HG03457 (cell line): ENCODE data around the gene CBX8.

ENCODE experiments used
- ATAC-seq: cut with Tn5 transposase; IDR thresholded peaks from one replicate; pipeline ENCODE4 v1.9.1; 2021; ENCODE audit warnings: moderate number of reproducible peaks; ENCODE audit not compliant: unreplicated experiment

The CBX8 gene

DNA sequence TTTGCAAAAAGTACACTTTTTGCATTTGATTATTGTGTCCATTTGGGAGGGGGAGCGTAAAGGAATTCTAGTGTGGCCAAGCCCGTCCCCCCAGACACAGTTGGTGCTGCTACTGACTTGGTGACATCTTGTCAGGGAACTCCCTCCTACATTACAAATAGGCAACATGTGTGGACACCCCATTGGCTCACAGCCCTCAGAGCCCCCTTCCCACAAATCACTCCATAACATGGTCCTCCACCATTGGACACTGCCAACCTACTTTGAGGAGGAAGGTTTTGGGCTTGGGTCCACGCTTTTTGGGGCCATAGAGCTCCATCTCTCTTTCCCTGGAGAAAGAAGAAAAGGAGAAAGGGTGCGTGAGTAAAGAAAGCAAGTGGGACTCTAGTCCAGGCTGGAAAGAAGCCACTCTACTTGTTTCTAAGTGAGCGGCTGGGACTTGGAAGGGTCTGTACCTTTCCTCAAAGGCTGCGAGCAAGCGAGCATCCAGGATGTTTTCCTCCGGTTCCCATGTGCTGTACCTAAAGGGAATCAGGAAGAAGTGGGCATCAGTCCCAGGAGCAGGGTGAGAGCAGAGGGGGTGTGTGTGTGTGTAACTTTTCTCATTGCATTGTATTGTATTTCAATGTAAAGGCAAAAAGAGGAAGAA is 958 bp downstream of the CBX8 start:
- no peak for ATAC-seq

DNA sequence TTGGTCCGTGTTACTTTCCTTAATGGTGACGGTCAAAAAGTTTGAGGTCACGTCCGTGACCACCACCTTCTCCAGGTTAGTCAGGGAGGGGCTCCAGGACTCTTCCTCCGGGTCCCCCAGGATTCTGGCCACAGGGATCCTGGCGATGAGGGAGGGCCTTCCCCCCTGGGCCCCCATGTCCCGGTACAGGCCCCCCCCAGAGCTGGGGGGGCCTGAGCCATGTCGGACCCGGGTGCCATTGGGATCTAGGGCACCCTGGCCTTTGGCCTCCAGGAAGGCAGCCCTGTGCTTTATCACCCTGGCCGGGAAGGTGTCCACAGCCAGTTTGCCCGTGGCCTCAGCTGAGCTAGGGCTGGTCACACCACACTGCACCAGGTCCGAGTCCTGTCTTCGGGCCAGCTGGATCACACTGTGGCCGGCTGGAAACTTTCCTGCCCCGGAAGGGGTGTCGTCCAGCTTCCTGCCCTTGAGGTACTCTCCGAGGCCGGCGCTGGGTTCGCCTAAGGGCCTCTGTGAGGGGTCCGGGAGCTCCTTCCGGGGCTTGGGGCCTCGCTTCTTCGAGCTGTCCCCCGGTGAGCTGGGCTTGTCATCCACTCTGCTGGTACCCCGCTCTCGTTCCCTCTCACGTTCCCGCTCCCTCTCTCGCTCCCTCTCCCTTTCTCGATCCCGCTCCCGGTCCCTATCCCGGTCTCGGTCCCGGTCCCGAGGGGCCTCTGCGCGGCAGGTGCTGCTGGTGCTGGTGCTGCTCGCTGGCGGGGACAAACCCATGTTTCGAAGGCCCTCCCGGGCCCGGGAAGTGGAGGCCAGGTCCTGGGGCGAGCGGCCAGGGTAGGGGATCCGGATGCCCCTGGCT is 2.0 kb downstream of the CBX8 start:
- ATAC-seq = no peak

DNA sequence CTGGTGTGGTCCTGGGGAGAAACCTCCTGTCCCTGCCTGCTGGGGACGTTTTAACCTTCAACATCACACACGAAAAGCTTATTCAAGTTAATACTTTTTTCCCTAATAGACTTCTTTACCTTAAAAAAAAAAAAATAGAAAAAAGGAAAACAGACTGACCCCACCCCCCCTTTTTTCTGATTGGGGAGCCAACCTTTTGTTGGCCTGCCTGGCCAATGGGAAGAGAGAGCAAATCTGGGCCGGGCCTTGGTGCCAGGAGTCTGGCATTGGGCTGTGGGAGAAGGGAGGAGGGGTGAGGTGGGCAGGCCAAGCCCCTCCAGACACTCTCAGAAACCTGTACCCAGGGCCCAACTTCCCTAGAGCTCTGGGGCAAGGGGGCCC is 3.0 kb downstream of the CBX8 start:
- no peak for ATAC-seq

DNA sequence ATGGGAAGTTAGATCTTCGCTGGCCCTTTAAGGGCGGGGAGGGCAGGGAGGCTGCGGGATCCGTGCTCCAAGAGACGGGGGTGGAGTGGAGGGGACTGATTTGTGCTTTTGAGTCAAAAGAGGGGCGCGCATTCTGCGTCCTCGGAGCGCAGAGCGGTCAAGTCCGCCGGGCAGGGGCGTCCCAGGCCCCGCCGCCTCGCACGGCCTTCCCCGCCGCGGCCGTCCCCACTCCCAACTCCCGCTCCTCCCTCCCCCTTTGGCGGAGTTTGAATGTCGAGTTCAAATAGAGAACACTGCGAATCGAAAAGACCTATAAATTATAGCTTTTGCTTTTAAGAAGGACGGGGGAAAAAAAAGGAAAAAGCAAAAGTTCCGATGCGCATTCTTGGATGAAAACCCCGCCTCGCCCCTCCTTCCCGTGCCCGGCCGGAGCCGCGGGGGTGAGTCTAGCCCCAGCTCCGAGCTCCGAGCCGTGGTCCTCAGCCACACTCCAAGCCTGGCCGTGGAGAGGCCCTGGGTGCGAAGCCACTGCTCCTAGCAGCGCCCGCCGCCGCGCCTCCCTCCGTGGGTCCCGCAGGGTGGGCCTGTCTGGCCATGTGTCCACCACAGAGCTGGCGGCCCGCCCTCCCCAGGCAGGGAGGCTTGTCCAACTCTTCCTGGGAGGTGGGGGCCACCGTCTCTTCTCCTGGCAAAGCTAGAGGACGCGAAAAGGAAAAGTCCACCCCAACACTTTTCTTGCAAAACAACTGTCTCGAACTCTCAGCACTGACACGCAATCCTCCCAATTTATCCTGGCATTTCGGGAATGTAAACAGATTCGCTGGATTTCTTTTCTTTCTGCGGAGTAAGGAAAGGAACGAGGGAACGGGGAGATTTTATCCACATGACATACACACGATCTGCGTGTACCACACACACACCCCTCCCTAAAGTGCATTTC is 3.6 kb downstream of the CBX8 start:
- ATAC-seq = no peak

DNA sequence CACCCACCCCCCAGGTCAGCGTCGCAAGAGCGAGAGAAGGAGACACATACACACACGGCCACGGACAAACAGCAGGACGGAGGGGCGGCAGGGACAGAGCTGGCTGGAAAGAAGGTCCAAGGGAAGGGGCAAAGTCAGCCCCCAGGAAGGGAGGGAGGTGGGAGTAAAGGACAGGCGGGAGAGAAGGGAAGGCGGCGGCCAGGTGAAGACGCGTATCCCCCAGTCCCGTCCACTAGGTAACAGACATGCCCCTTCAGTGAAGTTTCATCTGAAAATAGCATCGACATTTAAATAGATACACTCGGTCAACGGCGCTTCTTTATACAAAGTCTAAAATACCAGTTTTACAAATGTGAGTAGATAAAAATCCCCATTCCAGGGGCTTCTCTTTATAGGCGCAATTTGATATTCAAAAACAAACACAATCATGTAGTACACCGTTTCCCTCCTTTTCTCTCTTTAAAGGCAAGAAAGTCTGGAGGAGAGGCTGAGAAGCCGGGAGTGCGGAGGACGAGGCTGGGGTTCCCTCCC is 4.5 kb downstream of the CBX8 start:
- no peak for ATAC-seq

DNA sequence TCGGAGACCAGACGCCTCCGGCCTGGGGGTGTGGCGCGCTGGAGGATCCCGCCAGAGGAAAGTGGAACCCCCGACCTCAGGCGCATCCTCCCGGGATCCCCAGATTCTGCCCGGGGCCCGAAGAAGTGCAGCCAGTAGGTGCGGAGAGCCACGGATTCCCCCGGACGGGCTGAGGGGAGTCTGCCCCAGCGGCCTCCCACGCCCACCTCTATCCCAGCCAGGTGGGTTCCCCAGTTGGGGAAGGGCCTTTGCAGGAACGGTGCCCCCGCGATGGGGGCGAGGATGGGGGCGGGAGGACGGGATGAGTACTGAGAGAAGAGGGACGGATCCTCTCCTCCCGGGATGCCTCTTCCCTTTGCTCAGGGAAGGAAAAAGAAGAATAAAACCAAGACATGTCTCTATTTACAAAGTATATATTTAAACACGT is 5.1 kb downstream of the CBX8 start:
- no peak for ATAC-seq

DNA sequence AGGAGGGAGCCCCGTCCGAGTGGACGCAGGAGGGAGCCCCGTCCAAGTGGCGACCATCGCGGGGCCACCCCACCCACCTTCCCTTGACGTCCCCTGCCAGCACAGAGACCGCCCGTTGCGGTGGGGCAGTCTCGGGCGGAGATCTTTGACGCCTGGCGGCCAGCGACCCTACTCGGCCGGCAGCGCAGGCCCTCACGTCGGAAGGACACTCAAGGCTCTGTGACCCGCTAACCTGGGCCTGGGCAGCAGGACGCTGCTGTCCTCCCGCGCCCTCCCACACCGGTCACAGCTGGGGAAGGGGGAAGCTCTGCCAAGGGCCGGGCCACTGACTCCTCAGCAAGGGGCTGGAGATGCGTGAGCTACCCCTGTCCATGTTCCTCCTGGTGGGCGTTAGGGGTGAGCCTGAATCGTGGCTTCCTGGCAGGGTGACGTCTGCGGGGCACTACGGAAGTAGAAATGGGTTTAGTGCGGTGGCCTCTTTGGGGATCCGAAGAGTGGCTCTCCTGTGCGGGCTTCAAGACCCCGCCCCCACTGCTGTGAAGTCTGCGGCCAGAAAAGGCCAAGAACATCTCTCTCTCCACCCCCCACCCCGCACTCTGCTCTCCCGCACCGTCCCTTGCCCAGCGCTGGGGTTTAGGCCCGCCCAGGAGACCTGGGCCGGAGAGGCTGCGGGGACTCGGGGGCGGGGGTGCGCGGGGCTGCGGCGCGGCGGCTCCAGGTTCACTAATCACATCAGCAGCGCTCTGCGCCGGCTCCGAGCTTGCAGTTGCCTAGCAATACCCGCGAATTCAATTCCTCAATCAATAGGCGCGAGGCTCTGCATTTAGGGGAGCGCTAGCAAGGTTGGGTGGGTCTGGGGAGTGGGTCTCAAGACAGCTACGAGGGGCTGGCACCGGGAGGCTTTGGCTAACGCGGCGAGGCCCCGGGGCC is 5.8 kb downstream of the CBX8 start:
- ATAC-seq = no peak

DNA sequence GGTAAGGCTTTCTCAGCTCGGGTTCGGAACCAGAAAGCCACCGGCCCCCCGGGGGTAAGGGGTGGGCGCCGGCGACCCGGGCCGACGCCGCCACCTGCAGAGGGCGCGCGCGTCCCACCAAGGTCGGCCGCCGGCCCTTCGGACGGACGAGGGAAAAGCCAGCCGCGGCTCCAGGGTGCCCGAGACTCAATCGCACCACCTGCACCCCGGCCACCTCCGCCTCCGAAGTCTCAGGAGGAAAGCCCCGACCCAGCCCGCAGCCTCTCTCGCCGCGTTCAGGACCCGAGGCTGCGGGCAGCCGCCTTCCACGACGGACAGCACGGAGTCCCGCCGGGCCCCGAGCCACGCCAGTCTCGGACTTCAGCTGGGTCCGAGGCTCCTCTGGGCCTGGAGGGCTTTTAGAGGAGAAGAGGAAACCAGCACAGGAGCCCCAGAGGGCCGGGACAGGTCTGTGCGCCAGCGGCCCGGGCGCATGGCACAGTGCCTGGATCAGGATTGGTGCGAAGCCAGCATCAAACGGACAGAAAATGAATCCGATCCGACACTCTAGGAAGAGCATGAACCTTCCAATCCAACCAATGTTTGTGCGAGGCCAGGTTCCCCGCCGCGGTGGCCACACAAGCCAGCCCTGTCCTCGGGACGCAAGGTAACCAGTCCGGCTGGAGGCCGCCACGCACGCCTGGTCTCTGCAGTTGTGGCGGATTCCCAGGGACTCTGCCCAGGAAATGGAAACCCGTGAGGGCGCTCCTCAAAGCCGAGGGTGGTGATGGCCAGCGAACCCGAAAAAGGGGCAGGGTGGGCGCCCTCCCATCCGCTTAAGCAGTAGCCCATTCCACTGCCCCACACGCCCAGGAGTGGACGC is 6.7 kb downstream of the CBX8 start:
- no peak for ATAC-seq

DNA sequence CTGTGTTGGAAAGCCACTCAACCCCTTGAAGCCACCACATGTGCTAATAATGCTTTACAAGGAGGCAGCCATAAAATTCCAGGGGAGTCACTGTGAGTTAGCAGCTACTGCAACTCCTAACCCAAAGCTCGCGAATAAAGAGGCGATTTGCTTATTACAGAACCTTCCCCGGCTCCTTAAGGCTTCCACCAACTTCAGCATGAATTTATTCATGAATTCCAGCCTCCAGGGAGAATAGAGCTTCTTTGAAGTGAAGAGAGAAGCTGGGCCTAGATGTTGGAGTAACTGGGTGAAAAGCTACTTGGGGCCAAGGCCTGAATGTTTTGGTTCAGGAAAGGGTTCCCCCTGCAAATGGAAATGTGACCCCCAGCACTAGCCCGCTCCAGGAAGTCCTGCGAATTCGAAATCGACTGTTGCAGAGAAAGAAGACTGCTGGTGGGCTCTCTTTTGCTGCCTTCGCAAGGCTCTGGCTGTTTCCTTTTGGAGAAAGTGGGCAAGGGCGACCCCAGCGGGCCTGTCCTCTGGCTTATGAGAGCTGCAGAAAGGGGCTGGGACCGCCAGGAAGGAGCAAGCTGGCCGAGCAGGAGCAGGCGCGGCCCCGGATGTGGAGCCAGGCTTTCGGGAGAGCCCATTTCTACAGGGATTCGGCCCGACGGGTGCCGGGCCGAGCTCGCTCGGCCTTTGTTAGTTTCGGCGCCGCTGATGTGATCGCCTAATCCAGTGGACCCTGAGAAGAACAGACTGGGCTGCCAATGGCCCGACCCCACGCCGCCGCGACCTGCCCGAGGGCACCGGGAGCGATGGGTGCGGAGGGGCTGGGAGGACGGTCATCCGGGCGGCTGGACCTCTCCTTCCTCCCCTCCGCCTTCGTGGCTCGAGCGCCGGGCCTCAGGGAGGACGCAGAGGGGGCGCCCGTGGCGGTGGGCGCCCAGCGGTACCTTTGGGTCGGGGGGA is 7.6 kb downstream of the CBX8 start:
- ATAC-seq = no peak

DNA sequence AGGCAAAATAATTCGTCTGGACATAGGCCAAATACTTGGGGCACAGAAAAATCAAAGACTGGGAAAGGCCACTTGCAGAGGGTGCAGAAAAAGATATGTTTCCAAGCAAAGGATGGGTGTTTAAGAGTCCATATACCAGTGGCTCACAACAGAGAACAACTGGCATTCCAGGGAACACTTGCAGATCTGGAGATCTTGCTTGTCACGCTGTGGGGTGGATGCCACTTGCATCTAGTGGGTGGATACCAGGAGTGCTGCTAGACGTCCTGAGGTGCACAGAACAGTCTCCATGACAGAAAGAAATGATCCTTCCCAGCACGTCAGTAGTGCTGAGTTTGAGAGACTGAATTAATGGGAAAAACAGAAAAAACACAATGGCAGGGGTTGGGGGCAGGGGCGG is 8.4 kb downstream of the CBX8 start:
- ATAC-seq = no peak

DNA sequence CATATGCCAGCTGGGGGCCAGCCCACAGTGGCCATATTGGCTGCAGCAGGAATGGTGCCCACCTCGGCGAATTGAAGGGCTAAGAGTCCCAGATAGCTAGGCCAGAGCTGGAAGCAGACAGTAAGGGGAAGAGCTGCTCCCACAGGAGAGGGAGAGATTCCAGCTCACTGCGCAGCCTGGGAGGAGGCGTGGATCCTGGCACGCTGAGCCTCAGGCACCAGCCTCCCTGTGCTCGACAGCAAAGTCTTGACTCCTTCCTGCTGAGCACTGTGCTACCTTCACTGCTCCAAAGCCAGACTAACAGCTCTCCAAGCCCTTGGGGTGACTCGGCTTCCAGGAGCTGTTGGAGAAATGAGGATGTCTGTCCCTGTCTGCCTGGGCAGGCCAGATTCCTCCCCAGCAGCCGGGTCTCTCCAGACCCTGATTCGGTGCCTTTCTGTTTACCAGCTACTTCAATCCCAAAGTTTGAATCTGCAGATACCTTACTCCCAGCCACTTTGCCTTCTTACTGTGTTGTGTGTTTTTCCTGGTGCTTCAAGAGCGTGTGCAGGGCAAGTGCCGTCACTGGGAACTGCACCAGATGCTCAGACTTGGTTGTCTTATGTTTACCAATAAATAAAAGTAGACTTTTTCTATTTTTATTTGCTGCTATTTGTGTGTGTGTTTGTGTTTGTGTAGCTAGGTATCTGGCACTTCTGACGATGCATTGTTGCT is 9.8 kb downstream of the CBX8 start:
- no peak for ATAC-seq

DNA sequence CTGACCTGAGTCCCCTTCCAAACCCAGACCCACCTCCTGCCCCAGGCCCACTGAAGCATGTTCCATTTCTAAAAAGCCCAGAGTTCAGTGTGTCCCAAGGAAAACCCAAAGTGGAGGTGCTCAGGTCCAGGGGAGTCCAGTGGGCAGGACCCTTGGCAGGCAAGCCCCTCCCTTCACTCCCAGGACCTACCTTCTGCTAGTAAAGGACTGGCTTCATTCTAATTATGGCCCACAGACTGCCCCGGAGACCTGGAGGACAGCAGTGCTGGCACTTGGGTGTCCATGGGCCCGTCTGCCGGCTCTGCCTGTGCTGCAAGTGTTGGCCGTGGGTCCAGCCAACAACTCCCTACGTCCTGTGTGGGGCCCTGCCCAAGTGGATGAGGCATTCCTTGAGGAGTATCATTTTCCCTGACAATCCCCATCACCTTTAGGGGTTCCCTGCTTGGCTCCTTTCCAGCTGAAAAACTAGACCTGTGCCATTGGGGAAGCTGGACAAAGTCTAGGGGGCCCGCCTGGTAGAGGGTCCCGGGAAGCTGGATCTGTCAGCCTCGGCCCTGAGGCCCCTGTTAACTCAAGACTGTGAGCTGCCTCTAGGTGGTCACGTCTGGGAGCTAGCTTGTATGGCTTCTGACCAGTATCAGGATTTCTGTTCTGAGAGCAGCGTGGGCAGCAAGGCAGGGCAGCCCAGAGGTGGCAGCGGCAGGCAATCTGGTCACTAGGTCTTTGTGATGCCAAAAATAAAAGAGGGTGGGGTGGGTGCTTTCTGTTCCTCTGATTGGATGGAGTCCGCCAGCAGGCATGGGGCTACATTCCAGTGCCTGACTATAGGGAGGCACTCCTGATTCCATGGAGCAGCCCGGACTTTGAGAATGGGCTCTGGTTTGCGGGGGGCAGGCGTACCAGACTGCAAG is 10.7 kb downstream of the CBX8 start:
- ATAC-seq = no peak

DNA sequence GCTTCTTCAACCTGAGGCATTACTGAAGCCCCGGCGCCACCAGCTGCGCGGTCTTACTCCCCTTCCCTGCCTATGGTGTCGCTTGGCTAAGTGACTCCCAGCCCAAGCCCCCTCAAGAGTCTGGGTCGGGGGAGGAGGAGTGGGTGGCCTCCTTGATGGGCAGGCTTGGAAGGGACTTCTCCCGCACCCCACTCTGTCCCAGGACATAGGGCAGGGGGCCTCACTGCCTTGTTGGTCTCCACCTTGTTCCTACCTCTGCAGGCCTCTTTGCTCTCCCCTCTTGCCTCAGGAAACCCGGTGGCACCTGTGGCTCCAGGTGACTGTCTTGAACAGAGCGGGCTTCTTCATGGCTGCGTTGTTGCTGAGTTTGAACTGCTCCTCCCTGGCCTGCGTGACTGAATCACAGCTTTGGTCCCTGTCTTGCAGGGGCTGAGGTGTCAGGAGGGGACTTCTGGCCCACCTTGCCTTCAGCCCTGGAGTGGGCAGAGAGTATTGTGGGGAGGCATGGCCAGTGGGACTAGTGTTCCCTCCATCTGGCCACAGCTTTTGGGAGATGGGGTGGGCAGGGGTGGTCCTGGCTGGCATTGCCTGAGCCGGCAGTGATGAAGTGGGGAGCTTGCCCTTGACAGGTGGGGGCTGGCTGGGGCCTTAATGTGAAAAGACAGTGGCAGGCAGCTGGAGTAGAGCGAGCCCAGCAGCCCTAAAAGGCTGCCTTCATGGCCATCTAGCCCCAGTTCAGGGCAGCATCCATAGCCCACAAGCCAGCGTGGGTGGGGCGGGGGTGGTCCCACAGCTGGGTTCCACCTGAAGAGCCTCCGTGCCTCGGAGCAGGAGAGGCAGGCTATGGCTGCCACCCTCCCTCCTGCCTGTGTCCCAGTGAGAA is 11.6 kb downstream of the CBX8 start:
- no peak for ATAC-seq

DNA sequence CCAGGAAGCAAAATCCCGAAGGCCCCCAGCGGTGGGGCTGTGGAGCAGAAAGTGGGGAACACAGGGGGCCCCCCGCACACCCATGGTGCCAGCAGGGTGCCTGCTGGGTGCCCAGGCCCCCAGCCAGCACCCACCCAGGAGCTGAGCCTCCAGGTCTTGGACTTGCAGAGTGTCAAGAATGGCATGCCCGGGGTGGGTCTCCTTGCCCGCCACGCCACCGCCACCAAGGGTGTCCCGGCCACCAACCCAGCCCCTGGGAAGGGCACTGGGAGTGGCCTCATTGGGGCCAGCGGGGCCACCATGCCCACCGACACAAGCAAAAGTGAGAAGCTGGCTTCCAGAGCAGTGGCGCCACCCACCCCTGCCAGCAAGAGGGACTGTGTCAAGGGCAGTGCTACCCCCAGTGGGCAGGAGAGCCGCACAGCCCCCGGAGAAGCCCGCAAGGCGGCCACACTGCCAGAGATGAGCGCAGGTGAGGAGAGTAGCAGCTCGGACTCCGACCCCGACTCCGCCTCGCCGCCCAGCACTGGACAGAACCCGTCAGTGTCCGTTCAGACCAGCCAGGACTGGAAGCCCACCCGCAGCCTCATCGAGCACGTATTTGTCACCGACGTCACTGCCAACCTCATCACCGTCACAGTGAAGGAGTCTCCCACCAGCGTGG is 12.4 kb downstream of the CBX8 start:
- no peak for ATAC-seq

DNA sequence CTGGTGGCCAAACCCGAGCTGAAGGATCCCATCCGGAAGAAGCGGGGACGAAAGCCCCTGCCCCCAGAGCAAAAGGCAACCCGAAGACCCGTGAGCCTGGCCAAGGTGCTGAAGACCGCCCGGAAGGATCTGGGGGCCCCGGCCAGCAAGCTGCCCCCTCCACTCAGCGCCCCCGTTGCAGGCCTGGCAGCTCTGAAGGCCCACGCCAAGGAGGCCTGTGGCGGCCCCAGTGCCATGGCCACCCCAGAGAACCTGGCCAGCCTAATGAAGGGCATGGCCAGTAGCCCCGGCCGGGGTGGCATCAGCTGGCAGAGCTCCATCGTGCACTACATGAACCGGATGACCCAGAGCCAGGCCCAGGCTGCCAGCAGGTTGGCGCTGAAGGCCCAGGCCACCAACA is 13.0 kb downstream of the CBX8 start:
- no peak for ATAC-seq
